Endothelial cell of umbilical vein (primary cell): ENCODE results near the gene OPTC.

Experiments
- EZH2 ChIP-seq: IDR thresholded peaks from 2 replicates; pipeline ENCODE4 v1.6.1; 2012; ENCODE audit warnings: borderline replicate concordance, low read depth, mild to moderate bottlenecking, moderate library complexity, low read length, inconsistent platforms; ENCODE audit not compliant: severe bottlenecking
- TF ChIP-seq, protein P1 (sequence below), 2 donors: IDR thresholded peaks; 1 replicate in 1 of 2; 2 replicates in 1 of 2; pipeline ENCODE4 v1.5.1; 2011; ENCODE audit warnings: low read length in 2 of 2, mild to moderate bottlenecking in 2 of 2, moderate library complexity in 2 of 2, control low read depth in 1 of 2, inconsistent platforms in 1 of 2, low read depth in 1 of 2; ENCODE audit not compliant: insufficient read depth in 1 of 2; ENCODE audit errors: extremely low read depth in 1 of 2

DNA sequence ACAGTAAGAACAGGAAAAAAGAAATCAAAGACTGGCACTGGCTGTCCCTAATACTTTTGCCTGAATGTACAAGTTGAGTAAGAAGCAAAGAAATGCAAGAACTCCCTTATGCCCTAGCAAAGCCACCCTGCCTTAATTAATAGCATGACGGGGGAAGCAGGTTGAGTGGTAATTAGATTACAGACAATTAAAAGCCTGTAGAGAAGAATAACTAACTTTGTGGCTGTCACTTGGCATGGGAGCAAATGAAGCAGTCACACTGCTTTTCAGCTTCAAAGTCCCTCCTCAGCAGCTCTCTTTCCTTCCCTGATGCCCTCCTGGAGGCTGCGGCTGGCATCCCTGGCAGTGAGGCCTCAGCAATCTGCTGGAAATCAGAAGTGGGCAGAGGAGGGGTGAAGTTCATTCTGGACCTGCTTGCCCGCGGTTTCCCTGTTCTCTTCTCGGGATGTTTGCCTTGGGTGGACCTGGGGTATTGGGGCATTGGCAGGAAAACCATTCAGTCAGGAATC lies 3.4 kb downstream of the OPTC start:
- TF ChIP-seq, protein P1, sequence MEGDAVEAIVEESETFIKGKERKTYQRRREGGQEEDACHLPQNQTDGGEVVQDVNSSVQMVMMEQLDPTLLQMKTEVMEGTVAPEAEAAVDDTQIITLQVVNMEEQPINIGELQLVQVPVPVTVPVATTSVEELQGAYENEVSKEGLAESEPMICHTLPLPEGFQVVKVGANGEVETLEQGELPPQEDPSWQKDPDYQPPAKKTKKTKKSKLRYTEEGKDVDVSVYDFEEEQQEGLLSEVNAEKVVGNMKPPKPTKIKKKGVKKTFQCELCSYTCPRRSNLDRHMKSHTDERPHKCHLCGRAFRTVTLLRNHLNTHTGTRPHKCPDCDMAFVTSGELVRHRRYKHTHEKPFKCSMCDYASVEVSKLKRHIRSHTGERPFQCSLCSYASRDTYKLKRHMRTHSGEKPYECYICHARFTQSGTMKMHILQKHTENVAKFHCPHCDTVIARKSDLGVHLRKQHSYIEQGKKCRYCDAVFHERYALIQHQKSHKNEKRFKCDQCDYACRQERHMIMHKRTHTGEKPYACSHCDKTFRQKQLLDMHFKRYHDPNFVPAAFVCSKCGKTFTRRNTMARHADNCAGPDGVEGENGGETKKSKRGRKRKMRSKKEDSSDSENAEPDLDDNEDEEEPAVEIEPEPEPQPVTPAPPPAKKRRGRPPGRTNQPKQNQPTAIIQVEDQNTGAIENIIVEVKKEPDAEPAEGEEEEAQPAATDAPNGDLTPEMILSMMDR (IDR thresholded peaks at IDR 0.05; ENCODE audit: extremely low read depth in 1 of 2, insufficient read depth in 1 of 2, low read depth in 1 of 2, low read length in 2 of 2) = no peak
- TF ChIP-seq EZH2 = no peak
